ENCODE measurements around the gene SCAMP2.

Gene SCAMP2

DNA sequence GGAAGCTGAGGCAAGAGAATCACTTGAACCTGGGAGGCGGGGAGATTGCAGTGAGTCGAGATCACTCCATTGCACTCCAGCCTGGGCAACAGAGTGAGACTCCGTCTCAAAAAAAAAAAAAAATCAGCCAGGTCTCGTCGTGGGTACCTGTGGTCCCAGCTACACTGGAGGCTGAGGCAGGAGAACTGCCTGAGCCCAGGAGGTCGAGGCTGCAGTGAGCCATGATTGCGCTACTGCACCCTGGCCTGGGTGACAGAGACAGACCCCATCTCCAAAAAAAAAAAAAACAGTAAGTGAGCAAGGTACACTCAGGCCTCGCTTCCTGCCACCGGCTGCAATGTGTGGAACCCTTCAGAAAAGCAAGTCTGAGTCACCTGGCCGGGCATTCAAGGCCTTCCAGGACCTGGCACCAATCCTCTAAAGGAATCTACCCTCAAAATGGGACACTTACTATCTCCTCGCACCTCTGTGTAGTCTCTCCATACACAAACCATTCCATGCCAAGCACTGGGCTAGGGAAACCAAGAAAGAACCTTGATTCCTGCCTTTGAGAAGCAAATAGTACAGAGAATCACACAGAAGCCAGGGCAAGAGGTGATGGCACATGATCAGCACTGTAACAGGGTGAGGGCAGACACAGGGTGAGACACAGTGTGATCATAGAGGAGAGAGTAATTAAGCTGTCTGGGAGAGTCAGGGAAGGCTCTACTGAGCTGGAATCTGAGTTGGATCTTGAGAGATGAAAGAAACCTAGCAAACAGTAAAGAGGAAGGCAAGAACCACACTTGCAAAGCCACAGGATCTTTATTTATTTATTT lies 9.7 kb downstream of the SCAMP2 start:
- no peak for DNase-seq (ENCODE audit: extremely low read depth in 1 of 2, low read depth in 1 of 2)

DNA sequence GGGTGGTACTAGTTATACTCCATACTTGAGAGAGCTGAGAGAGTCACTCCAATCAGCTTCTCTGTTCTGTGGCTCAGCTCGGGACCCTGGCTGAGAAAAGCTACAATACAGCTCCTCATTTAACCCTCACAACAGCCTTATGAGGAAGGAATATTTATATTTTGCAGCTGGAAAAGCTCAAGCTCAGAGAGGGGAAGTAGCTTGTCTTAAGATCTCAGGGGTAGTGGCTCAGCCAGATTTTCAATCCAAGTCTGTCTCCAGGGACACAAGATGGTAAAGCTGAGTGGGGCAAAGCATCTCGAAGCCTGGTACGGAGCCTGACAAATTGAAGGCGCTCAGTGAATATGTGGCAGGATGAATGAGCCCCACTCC lies 14.8 kb downstream of the SCAMP2 start:
- no peak for DNase-seq (ENCODE audit: extremely low read depth in 1 of 2, low read depth in 1 of 2)

DNA sequence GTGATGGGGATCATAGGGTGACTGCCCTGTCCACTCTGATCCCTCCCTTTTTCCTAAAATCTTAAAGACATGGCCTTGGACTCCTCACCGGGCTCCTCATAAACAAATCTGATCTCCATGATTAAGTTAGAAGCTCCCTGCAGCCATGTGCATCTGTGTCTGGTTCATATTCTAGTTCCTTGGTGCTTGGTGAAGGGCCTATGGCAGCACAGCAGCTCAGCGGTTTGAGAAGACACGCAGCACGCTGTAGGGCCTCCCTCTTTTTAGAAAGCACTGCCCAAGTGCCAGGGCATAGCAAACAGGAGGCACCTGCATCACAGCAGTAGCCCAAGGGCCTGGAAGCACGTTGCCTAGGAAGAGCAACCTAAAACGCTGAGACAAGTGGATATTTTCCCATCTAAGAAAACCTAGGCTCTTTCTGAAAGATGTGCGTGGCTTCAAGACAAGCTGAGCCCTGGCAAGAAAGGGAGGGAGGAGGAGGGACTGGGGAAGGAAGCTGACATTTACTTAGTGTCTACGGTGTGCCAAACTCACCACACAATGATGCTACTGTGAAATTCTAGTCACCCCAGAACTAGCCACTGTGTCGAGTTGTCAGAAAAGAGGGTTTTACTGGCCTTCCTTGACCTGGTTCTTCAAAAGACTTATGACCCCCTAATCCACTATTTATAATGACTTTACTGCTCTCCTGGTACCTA lies 15.3 kb downstream of the SCAMP2 start:
- DNase-seq (ENCODE audit: extremely low read depth in 1 of 2, low read depth in 1 of 2), result no peak

DNA sequence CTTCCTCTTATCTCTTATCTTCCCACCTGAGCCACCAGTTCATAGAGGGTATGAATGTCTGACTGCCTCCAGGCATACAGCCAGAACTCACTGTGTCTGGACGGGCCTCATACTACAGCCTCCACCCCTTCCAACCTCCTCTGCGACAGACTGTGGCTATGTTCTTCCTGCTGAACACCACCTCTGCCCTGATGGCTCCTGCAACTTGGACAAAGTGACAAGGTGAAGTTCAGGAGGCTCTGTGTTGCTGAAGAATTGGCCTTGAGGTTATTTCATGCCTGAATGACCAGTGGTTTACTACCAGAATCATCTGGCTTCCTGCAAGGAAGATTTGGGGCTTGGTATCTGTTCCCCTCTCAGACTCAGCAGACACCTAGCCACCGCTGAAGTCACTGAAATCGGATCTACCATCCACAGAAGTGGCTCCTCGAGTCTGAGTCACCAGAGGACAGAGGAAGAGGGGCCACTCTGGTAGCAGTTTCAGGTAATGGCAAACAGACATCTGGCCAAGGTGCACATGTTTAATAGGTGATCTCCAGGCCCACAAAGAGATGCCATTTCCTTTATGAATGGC lies 16.0 kb downstream of the SCAMP2 start:
- no peak for DNase-seq (ENCODE audit: extremely low read depth in 1 of 2, low read depth in 1 of 2)

DNA sequence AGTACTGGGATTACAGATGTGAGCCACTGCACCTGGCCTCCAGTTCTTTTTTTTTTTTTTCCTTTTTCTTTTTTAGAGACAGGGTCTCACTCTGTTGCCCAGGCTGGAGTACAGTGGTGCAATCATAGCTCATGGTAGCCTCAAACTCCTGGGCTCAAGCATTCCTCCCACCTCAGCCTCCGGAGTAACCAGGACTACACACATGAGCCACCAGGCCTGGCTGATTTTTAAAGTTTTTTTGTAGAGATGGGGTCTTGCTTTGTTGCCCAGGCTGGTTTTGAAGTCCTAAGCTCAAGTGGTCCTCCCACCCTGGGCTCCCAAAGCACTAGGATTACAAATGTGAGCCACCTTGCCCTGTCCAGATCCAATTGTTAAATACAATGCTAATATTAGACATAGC lies 16.6 kb downstream of the SCAMP2 start:
- DNase-seq (ENCODE audit: extremely low read depth in 1 of 2, low read depth in 1 of 2), result no peak

DNA sequence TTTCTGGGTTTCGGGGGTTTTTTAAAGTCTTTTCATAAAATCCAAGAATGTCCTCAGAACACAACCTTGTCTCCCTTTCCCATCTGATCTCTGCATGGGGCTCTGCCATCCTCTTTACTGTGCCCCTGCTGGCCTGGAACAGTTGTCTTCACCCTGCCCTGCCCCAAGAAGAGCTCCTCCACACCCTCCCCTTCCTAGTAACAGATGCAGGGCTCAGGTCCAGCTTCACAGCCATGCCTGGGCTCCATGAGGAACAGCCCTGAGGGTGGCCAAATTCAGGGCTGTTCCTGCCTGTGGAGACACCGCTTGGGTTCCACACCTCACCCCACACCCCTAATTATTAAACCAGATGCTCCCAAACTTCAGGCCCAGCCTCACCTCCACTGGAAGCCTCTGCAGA lies 17.3 kb downstream of the SCAMP2 start:
- no peak for DNase-seq (ENCODE audit: extremely low read depth in 1 of 2, low read depth in 1 of 2)

DNA sequence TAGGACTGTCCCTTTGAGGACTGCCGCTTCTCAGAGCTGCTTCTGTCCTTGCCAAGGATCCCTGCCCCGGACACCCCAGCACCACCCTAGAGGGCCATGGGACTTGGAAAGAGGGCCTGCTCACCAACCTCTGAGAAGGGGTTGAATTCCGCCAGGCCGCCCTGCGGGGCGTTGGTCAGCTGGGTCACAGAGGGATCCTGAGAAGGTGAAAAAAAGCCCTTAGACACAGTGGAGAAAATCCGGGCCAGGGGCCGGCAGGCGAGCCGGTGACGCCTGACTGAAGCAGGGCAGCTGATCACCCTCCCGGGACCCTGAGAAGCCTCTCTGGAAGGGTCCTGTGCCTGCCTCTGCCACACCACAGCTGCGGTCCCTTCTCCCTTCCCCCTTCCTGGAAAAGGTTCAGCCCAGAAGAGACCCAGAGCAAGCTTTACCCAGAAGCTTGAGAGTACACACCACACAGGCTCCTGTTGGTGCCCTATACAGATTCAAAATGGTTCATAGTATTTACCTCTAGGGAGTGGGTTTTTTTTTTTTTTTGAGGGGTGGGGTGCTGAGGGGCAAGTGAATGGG lies 18.6 kb downstream of the SCAMP2 start:
- DNase-seq (ENCODE audit: extremely low read depth in 1 of 2, low read depth in 1 of 2), result no peak

DNA sequence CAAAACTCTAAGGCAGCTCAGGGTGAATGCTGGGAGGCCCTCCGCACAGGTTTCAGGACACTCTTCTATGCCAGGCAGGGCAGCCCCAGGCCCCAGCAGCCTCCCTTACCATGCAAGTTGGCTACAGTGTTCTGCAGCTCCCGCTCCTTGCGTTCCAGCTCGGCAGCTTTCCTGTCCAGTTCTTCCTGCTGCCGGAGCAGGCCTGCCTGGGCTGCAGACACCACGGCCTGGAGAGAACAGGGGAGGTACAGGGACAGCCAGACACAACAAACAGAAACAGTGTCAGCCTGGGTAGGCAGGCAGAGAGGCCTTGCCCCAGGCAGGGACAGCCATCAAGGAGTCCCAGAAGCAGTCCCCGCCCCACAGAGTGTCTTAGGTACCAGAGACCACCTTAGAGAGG lies 21.2 kb downstream of the SCAMP2 start:
- no peak for DNase-seq (ENCODE audit: extremely low read depth in 1 of 2, low read depth in 1 of 2)

DNA sequence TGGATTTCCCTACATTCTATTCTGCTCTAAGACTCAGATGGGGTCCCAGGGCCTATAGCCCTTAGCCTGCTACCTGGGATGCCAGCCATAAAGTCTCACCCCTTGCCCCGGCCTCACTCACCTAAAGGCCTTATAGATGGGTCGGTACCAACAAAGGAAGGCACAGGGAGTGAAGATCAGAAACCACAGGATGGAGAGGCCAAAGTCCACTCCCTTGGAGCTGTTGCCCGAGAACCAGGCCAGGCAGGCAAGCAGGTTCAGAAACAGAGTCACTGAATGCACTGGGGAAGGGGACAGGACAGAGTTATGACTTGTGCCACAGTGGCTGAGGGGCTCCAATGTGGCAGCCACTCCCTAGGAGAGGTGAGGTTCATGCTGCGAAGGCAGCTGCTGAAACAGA lies 22.8 kb downstream of the SCAMP2 start:
- DNase-seq (ENCODE audit: extremely low read depth in 1 of 2, low read depth in 1 of 2), result no peak

DNA sequence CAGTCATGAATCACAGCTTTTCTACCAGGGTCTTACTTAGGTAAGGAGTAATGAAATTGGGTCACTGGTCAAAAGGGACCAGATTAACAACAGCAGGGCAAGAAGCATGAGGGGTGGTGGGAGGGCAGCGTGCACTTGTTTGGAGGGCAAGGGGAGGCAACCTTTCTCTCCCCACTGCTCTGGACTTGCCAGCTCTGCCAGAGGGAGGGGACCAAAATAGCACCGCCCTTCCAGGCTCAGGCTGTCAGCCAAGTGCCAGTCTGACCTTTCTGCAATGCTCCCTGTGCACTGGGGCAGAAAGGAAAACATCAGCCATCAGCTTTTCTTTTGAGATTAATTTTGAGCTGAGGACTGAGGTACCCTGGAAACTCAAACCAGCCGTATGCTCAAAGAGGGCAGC lies 25.7 kb downstream of the SCAMP2 start:
- DNase-seq (ENCODE audit: extremely low read depth in 1 of 2, low read depth in 1 of 2), result no peak

DNA sequence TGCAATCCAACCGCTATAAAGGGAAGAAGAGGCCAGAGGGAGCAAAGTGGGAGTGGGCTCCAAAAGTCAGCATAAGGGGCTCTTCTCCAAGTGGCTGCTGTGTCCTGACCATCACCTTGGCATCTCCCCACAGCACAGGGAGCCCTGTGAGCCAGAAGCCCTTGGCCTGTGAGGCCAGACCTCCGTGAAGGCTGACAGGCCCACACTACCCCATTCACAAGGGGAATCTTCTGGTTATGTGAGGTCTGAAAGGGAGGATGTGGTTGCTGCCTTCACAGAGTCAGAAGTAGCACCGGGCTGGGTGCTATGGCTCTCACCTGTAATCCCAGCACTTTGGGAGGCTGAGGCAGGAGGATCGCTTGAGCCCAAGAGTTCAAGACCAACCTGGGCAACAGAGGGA lies 27.6 kb downstream of the SCAMP2 start:
- DNase-seq (ENCODE audit: extremely low read depth in 1 of 2, low read depth in 1 of 2), result no peak

DNA sequence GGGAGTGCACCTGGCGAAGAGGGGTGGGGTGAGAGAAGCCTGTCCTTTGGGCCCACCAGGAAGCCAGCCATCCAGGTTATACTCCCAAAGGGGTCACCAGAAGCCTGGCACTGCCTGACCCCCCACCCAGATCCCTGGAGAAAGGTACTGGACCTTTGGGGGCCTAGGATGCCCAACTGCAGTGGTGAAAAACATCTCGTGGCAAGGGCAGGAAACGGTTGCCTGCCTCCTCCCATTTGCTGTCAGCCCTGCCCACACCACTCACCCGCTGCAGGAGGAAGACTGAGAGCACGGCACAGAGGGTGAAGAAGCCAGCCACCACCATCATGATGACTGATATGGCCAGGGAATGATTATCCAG lies 28.0 kb downstream of the SCAMP2 start:
- peak in 1 of 2 donors; percentile 29 for DNase-seq (ENCODE audit: extremely low read depth in 1 of 2, low read depth in 1 of 2)

DNA sequence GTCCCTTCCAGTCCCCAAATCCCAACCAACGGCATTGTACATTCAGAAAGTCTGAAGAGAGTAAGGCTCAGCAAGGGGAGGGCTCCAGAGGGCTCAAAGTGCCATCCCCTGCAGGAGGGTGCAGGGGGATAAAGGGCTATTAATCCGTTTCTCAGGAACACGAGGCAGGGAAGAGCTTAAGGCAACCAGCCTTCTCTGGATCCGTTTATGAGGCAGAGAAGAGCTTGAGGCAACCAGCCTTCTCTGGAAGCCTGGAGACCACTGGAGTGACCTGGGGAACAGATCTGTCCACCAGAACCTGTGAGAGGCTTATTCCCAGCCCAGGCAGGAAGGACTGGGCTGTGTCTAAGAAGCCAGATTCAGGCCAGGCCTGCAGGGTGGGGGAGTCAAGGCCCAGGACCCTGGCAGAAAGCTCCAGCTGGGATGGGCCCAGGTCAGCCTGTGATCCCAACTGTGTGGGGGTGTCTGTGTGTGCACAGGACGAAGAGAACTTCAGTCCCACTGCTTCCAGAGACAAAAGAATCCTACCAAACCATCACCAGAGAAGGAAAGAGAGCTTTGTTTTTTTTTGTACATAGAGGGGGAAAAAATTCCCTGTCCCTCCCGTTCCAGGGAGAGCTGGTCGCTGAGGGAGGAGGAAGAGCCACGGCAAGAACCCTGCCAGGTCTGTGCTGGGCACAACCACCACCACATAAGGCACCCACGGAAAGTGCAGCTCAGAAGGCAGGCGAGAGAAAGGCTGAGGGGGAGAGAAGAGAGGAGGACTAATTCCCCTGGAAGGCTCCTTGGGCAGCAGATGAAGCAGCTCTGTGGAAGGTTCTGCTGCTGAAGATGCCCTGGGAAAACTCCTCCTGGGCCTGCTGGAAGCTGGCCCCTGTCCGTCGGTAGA lies 28.6 kb downstream of the SCAMP2 start:
- DNase-seq (ENCODE audit: extremely low read depth in 1 of 2, low read depth in 1 of 2), result no peak

DNA sequence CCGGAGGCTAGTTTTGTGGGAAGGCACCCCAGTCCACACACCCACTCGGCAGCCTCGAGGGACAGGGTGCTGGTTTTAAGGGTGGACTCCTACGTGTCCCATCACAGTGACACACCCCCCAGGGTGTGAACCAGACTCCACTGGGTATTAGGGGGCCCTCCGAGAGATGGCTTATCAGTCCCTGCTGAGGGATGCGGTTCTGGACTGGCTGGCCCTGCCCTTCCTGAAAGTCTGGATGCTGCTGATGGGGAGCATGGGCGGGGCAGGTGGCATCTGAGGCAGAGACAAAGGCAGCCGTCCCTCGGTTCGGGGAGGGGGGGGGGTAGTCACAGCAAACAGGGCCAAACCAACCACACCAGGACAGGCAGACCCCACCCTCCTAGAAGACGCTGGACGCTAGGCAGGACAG lies 29.3 kb downstream of the SCAMP2 start:
- DNase-seq (ENCODE audit: extremely low read depth in 1 of 2, low read depth in 1 of 2), result no peak

DNA sequence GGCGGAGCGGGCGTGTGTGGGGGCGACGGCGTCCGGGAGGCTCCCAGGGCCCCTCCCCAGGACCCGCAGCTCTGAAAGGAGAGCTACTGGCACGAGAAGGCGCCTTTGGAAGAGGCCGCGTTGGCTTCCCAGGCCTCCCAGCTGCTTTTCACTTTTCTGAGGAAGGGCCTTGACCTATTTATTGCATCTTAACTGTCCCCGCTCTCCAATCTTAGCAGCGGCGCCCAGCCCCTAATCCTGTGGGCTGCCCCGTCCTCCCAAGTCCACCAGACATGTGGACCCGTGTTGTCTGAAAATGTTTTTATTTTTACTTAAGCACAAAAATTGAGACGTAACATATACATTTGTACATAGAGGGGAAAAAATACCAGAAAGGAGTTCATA lies 29.7 kb downstream of the SCAMP2 start:
- no peak for DNase-seq (ENCODE audit: extremely low read depth in 1 of 2, low read depth in 1 of 2)

DNA sequence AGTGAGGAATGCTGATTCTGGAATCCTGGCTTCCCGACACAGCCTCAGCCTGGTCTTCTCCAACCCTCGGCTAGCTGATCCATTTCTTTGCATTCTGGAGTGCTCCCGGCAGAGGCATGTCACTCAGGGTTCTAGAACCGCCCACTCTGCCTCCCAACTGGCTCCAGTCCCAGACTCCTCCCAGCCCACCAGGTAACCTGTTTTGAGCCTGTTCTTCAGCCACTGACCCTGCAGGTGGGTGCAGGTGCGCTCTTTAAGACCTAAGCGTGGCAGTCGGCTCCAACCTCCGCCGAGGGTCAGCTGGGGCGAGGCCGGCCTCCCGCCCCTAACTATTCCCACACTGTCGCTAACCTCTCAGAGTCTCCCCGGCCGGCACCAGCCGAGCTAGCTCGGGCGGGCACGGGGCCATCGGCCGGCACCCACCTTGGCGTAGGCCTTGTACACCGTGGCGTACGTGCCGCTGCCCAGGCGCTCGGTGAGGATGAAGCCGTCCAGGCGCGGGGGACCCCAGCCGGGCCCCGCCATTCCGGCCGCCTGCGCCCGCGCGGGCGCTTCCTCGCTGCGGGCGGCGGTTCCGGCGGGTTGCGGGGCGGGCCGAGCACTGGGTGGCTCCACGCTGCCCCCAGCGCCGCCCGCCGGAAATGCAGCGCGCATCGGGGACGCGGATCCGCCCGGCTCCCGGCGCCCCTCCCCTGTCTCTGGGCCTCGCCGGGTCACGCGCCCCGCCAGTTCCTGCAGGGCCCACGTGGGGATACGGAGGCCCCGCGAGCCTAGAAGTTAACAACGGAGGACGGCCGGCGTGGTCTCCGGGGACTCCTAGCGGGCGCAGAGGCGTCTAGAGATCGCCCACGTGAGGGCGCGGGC lies 30.4 kb downstream of the SCAMP2 start, which contains the start of gene ULK3:
Gene ULK3 (minus strand): TSS at position 576 of the 864 bp plus-strand sequence. CDS start 51 bp downstream, at position 525.
- DNase-seq (ENCODE audit: extremely low read depth in 1 of 2, low read depth in 1 of 2), result peak; percentile 68 to 88

DNA sequence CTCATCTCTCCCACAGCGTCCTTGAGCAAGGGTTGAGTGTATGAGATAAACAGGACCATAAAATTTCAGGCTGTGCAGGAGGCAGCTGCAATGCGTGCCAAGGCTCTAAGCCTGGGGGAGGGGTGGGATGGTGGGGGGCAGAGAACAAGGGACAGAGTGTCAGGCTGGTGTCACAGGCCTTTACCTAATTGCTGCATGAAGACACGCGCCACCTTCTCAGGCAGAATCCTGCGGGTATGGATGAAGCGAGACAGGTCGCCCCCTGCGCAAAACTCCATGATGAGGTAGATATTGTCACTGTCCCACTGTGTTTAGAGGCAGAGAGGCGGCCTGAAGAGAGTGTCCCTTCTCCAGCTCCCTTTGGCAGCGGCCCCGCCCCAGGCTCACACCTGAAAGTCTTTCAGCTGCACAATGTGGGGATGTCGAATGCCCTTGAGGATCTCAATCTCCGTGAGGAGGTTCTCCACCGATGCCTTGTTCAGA lies 31.2 kb downstream of the SCAMP2 start:
- DNase-seq (ENCODE audit: extremely low read depth in 1 of 2, low read depth in 1 of 2), result no peak

DNA sequence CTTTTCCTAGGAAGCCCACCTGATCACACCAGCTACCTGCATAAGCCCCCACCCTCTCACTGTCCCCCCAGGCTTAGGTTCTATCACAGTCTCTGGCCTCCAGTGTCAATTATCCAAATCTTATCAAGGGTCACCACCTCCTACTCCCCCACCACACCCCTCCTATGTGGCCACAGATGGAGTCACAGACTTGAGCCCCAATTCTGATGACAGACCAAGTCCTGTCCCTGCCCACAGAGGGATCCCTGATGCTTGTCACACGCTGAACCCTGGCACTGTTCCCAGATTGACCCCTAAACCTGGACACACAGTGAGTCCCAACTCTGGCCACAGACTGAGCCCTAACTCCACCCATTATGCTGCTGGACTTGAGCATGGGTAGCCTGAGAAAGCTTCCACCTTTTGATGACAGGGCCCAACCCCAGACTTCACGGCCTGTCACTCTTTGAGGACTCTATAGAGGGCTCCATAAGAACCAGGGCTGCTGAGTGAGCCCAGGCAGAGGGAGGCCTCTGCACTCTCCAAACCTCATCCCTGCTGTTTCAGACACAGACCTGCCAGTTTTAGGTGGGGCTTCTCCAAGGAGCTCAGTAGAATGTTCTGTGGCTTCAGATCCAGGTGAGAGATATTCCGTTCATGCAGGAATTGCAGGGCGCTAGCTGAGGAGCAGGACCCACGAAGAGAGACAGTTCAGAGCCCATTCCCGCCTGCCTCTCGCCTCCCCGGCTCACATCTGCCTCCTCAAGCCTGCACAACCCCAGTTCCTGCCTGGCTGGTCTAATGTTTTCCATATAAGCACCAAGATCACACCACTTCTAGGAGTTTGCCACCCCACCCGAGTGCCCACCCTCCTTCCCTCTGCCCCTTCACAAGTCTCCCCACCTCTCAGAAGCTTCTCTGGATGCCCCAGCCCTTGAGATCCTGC lies 32.1 kb downstream of the SCAMP2 start:
- DNase-seq (ENCODE audit: extremely low read depth in 1 of 2, low read depth in 1 of 2), result no peak
